GM06990 (cell line): ENCODE measurements around the gene RHPN2.

Experiments used
- DNase-seq: peaks from one replicate; pipeline ENCODE4 v3.0.0-alpha.2; 2011; ENCODE audit not compliant: insufficient read length; ENCODE audit errors: extremely low read depth
- H3K27me3 ChIP-seq: replicated peaks from 2 replicates; pipeline ENCODE4 v1.6.0; 2011; ENCODE audit warnings: low read length; ENCODE audit not compliant: control insufficient read depth, insufficient read depth
- H3K36me3 ChIP-seq: 2 replicates; pipeline ENCODE4 v1.5.1; 2011; ENCODE audit warnings: low read length; ENCODE audit not compliant: control insufficient read depth, insufficient read depth
- H3K4me3 ChIP-seq: replicated peaks from 2 replicates; pipeline ENCODE4 v1.5.1; 2011; ENCODE audit warnings: low read depth, mild to moderate bottlenecking, control low read depth, low read length
- TF ChIP-seq, protein P1 (sequence below): IDR thresholded peaks from 2 replicates; pipeline ENCODE4 v1.5.1; 2011; ENCODE audit warnings: low read length, control low read depth, mild to moderate bottlenecking, inconsistent platforms; ENCODE audit not compliant: insufficient read depth, poor library complexity, severe bottlenecking

RHPN2 gene

GRCh38 chr19:32976223-32976805 lies 88.4 kb downstream of the RHPN2 start:
- Histone ChIP-seq H3K36me3 (peaks cover 4% of the 10 kb centered on the region), H3K4me3 (no peak overlapping the region), H3K27me3 (no peaks in the 10 kb centered on the region)
- TF ChIP-seq, protein P1, sequence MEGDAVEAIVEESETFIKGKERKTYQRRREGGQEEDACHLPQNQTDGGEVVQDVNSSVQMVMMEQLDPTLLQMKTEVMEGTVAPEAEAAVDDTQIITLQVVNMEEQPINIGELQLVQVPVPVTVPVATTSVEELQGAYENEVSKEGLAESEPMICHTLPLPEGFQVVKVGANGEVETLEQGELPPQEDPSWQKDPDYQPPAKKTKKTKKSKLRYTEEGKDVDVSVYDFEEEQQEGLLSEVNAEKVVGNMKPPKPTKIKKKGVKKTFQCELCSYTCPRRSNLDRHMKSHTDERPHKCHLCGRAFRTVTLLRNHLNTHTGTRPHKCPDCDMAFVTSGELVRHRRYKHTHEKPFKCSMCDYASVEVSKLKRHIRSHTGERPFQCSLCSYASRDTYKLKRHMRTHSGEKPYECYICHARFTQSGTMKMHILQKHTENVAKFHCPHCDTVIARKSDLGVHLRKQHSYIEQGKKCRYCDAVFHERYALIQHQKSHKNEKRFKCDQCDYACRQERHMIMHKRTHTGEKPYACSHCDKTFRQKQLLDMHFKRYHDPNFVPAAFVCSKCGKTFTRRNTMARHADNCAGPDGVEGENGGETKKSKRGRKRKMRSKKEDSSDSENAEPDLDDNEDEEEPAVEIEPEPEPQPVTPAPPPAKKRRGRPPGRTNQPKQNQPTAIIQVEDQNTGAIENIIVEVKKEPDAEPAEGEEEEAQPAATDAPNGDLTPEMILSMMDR = peak; percentile 74
- DNase-seq = no peak

GRCh38 chr19:32971715-32972540 lies 92.8 kb downstream of the RHPN2 start, which contains the start of the genes CEP89 and FAAP24:
Gene CEP89, minus strand, starts transcription at chr19:32971958. Its CDS starts 84 bp downstream, at chr19:32971874.
Gene FAAP24, plus strand, starts transcription at chr19:32972242. Its CDS starts 955 bp downstream, at chr19:32973197.
- Histone ChIP-seq H3K27me3 (no peaks in the 10 kb centered on the region), H3K36me3 (peaks cover under 1% of the 10 kb centered on the region), H3K4me3 (peak within 1 kb of the TSS; percentile 87)
- TF ChIP-seq, protein P1 = no peak
- peak; percentile 96 for DNase-seq

- peak overlapping the region; percentile 87 for H3K4me3 ChIP-seq
- no peak for DNase-seq
- peaks cover 2% of the 10 kb centered on the region for H3K36me3 ChIP-seq
- no peaks in the 10 kb centered on the region for H3K27me3 ChIP-seq
- TF ChIP-seq, protein P1 = no peak
These were observed 93.6 kb downstream of the RHPN2 start for GRCh38 chr19:32971012-32971595.

DNA sequence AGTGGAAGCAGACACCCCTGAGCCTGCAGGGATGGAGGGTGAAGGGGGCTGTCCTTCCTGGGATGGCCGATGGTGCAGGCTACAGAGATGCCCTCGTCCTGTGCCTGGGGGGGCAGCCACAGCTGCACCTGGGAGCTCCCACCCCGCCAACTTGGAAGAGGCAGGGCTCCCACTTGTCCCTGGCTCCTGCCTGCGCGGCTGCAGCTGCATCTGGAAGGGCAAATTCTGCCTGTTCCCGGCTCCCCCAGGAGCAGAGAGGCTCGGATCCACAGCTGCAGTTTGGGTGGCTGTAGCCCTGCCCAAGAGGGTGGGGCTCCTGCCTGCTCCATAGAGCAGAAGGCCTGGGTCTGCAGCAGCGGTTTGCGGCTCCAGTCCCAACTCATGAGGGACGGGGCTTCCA lies 95.1 kb downstream of the RHPN2 start:
- peaks cover 2% of the 10 kb centered on the region for H3K36me3 ChIP-seq
- no peaks in the 10 kb centered on the region for H3K27me3 ChIP-seq
- TF ChIP-seq, protein P1 = no peak
- no peak for DNase-seq
- no peak overlapping the region for H3K4me3 ChIP-seq

- no peak for DNase-seq
- H3K4me3 ChIP-seq = no peak overlapping the region
- TF ChIP-seq, protein P1 = no peak
- H3K36me3 ChIP-seq = peaks cover 2% of the 10 kb centered on the region
- no peaks in the 10 kb centered on the region for H3K27me3 ChIP-seq
These were observed 97.9 kb downstream of the RHPN2 start for GRCh38 chr19:32966750-32967149.
